PC-9 (cell line): ENCODE data around the gene KRTAP12-2. TPM values are rescaled to one million over a fixed set of nuclear protein-coding genes. Genes with fewer than 3 reads are reported as not detected.

Source experiments
- BruUV-seq: library from RNA; stranded (reverse); fragments of 400-500 nt; replicated peaks from 2 replicates; lab custom pipeline; 2021; lab: Mats Ljungman, UMichigan
- CTCF ChIA-PET: fragments of 300-600 bp; sonication (Branson Sonifier 250); formaldehyde crosslinking; loops from one replicate; lab custom pipeline; 2022; ENCODE audit warnings: antibody characterized with exemption; lab: Charles Lee
- POLR2A ChIA-PET: fragments of 300-600 bp; sonication (Branson Sonifier 250); formaldehyde crosslinking; loops from one replicate; lab custom pipeline; 2022; ENCODE audit warnings: antibody characterized with exemption; ENCODE audit not compliant: unreplicated experiment; lab: Charles Lee
- DNase-seq, 2 experiments: peaks; one replicate each; pipeline versions ENCODE4 v3.0.0 to v3.0.0-alpha.2; 2015 to 2022; ENCODE audit warnings: mixed read lengths in 1 of 2
- H2AFZ ChIP-seq: fragments of 200-600 bp; sonication (generic); 2 replicates; pipeline ENCODE4 v1.8.1; 2017; ENCODE audit warnings: antibody characterized with exemption
- H3F3A ChIP-seq: fragments of 200-600 bp; sonication (generic); 2 replicates; pipeline ENCODE4 v1.8.1; 2017; ENCODE audit warnings: antibody characterized with exemption, mild to moderate bottlenecking, low read depth; ENCODE audit not compliant: insufficient read depth
- H3K27ac ChIP-seq: fragments of 200-600 bp; sonication (generic); 2 replicates; pipeline ENCODE4 v1.6.1; 2016; ENCODE audit warnings: mixed run types
- H3K27me3 ChIP-seq: fragments of 200-600 bp; sonication (generic); 2 replicates; pipeline ENCODE4 v1.6.1; 2016; ENCODE audit warnings: low read depth, mixed run types; ENCODE audit not compliant: insufficient read depth
- H3K36me3 ChIP-seq: fragments of 200-600 bp; sonication (generic); 2 replicates; pipeline ENCODE4 v1.6.1; 2016; ENCODE audit warnings: low read depth, mixed run types
- H3K4me1 ChIP-seq: fragments of 200-600 bp; sonication (generic); replicated peaks from 2 replicates; pipeline ENCODE4 v1.6.1; 2016; ENCODE audit warnings: mixed run types; ENCODE audit not compliant: insufficient read depth
- H3K4me2 ChIP-seq: fragments of 200-600 bp; sonication (generic); 2 replicates; pipeline ENCODE4 v1.6.1; 2017; ENCODE audit warnings: mixed run types
- H3K4me3 ChIP-seq: fragments of 200-600 bp; sonication (generic); 2 replicates; pipeline ENCODE4 v1.6.1; 2016; ENCODE audit warnings: mixed run types
- H3K79me2 ChIP-seq: fragments of 200-600 bp; sonication (generic); 2 replicates; pipeline ENCODE4 v1.6.1; 2017; ENCODE audit warnings: low read depth, mixed run types
- H3K9me2 ChIP-seq: fragments of 200-600 bp; sonication (generic); 2 replicates; pipeline ENCODE4 v1.8.1; 2017; ENCODE audit warnings: mild to moderate bottlenecking; ENCODE audit not compliant: insufficient read depth
- H3K9me3 ChIP-seq: fragments of 200-600 bp; sonication (generic); 2 replicates; pipeline ENCODE4 v1.8.1; 2016; ENCODE audit warnings: low read depth; ENCODE audit not compliant: insufficient read depth
- H4K20me1 ChIP-seq: fragments of 200-600 bp; sonication (generic); 2 replicates; pipeline ENCODE4 v1.8.1; 2017; ENCODE audit not compliant: insufficient read depth
- EZH2 ChIP-seq: fragments of 200-600 bp; sonication (generic); IDR thresholded peaks from 2 replicates; pipeline ENCODE4 v1.8.0; 2017; ENCODE audit warnings: antibody characterized with exemption, low read depth
- intact Hi-C: fragments of 100-400 bp; cut with micrococcal nuclease; formaldehyde crosslinking; loops from one replicate; pipeline ENCODE4 v1.10.0; 2022; ENCODE audit not compliant: unreplicated experiment
- total RNA-seq: library from RNA; stranded (reverse); gene quantifications from 2 replicates; pipeline ENCODE4 v1.2.3, GENCODE V29; 2021
- TF ChIP-seq, protein P1 (sequence below): fragments of 200-600 bp; sonication (generic); conservative IDR thresholded peaks from 2 replicates; pipeline ENCODE4 v1.6.1; 2017; ENCODE audit warnings: mixed run types, antibody characterized with exemption, mild to moderate bottlenecking, moderate library complexity

The KRTAP12-2 gene
- total RNA-seq, 1 experiment from 2014 or later = not detected

DNA sequence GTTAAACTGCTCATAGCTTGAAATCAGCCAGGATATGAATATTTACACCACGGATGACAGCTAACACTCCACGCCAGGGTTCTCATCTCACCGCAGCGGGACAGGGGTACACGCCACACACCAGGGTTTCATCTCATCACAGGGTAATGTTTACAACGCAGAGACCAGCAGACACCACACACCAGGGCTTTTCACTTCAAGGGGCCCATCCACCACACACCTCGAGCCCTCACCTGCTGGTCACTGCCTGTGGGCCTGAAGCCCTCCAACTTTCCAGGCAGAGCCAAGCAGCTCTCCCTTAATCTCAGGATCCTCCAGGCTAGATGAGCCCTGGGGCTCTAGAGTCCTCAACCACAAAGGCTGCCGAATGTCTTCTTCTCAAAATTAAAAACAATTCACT lies 28.9 kb upstream of the KRTAP12-2 start:
- Histone ChIP-seq H4K20me1 (no peaks in the 10 kb centered on the region), H3K27me3 (peaks cover 63% of the 10 kb centered on the region), H2AFZ (no peak overlapping the region), H3K36me3 (no peaks in the 10 kb centered on the region), H3K4me3 (no peak overlapping the region), H3K27ac (no peak overlapping the region), H3F3A (no peaks in the 10 kb centered on the region), H3K4me2 (no peak overlapping the region), H3K9me2 (no peaks in the 10 kb centered on the region), H3K4me1 (no peaks in the 10 kb centered on the region), H3K79me2 (no peaks in the 10 kb centered on the region), H3K9me3 (peaks cover 7% of the 10 kb centered on the region; the same call in 1 of the 2 replicates)
- no peak for DNase-seq
- POLR2A ChIA-PET = no interaction called here
- TF ChIP-seq, protein P1, sequence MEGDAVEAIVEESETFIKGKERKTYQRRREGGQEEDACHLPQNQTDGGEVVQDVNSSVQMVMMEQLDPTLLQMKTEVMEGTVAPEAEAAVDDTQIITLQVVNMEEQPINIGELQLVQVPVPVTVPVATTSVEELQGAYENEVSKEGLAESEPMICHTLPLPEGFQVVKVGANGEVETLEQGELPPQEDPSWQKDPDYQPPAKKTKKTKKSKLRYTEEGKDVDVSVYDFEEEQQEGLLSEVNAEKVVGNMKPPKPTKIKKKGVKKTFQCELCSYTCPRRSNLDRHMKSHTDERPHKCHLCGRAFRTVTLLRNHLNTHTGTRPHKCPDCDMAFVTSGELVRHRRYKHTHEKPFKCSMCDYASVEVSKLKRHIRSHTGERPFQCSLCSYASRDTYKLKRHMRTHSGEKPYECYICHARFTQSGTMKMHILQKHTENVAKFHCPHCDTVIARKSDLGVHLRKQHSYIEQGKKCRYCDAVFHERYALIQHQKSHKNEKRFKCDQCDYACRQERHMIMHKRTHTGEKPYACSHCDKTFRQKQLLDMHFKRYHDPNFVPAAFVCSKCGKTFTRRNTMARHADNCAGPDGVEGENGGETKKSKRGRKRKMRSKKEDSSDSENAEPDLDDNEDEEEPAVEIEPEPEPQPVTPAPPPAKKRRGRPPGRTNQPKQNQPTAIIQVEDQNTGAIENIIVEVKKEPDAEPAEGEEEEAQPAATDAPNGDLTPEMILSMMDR = no peak
- no peak for TF ChIP-seq EZH2
- CTCF ChIA-PET = no interaction called here
- intact Hi-C loops = no loop called here
- BruUV-seq = no TSS peak

DNA sequence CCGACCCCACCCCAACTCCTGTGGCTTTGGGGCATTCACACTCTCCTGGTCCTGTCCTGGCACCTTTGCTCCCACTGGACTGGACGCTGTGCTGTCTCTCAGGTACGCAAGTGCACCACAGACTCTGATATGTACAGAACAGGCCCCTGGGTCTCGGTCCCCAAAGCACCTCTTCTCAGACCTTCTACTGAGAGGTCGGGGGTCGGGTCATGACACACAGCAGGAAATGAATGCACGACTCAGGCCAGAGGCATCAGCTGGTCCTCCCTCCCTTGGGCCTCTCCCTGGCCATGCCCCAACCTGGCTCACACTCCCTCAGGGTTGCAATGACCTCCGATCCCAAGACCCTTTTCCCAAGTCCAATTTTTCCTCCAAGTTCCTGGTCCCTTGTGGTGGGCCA lies 28.5 kb upstream of the KRTAP12-2 start:
- TF ChIP-seq, protein P1 = no peak
- no peak for TF ChIP-seq EZH2
- Histone ChIP-seq H2AFZ (no peak overlapping the region), H3K79me2 (no peaks in the 10 kb centered on the region), H3K27ac (no peak overlapping the region), H3F3A (no peaks in the 10 kb centered on the region), H3K4me2 (no peak overlapping the region), H3K4me3 (no peak overlapping the region), H3K9me3 (peaks cover 7% of the 10 kb centered on the region; the same call in 1 of the 2 replicates), H3K27me3 (peaks cover 63% of the 10 kb centered on the region), H3K36me3 (no peaks in the 10 kb centered on the region), H3K9me2 (no peaks in the 10 kb centered on the region), H3K4me1 (no peaks in the 10 kb centered on the region), H4K20me1 (no peaks in the 10 kb centered on the region)
- BruUV-seq = no TSS peak
- CTCF ChIA-PET = no interaction called here
- intact Hi-C loops = no loop called here
- POLR2A ChIA-PET = no interaction called here
- DNase-seq = no peak

DNA sequence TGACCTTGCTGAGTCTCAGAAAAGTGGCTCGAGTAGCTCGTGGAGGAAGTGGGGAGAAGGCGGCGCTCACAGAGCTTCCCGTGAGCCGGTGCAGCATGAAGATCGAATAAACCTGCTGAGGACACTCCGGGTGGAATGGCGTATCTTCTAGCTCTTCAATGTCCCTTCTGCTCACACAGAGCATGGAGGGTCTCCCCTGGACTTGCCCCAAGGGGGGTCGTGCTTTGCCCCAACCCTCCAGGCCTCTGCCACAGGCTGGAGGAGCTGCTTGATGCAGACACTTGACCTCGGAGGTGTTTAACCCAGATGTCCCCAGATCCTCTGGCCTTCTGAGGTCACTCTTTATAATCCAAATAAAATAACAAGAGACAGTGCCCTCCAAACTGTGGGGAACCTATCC lies 28.0 kb upstream of the KRTAP12-2 start:
- no peaks in the 10 kb centered on the region for H3K36me3 ChIP-seq
- H2AFZ ChIP-seq = no peak overlapping the region
- H3K4me1 ChIP-seq = no peaks in the 10 kb centered on the region
- no peak overlapping the region for H3K27ac ChIP-seq
- H3K4me2 ChIP-seq = no peak overlapping the region
- H3K4me3 ChIP-seq = no peak overlapping the region
- no peaks in the 10 kb centered on the region for H3K79me2 ChIP-seq
- ChIA-PET POLR2A (no interaction called here), CTCF (no interaction called here)
- TF ChIP-seq, protein P1 = no peak
- TF ChIP-seq EZH2 = no peak
- intact Hi-C loops = no loop called here
- H4K20me1 ChIP-seq = no peaks in the 10 kb centered on the region
- H3K9me3 ChIP-seq = peaks cover 7% of the 10 kb centered on the region; the same call in 1 of the 2 replicates
- DNase-seq = no peak
- H3F3A ChIP-seq = no peaks in the 10 kb centered on the region
- peaks cover 63% of the 10 kb centered on the region for H3K27me3 ChIP-seq
- no TSS peak for BruUV-seq
- H3K9me2 ChIP-seq = no peaks in the 10 kb centered on the region
